ENCODE data around the gene VAV3. TPM values are rescaled to one million over a fixed set of nuclear protein-coding genes. Genes with fewer than 3 reads are reported as not detected.

The VAV3 gene
- total RNA-seq, 1 donor from 2014 or later = 39.3 TPM

GRCh38 chr1:107793896-107794453 lies 171.0 kb downstream of the VAV3 start:
- DNase-seq = no peak

- DNase-seq = no peak
Observed at GRCh38 chr1:107791348-107791747, 173.6 kb downstream of the VAV3 start.

- DNase-seq = no peak
Observed at GRCh38 chr1:107789817-107790524, 175.0 kb downstream of the VAV3 start.

- DNase-seq = no peak
Observed at GRCh38 chr1:107788206-107789202, 176.5 kb downstream of the VAV3 start.

- no peak for DNase-seq
Observed at GRCh38 chr1:107787299-107787698, 177.7 kb downstream of the VAV3 start.

GRCh38 chr1:107786203-107786845 lies 178.7 kb downstream of the VAV3 start:
- no peak for DNase-seq

GRCh38 chr1:107785496-107786202 lies 179.3 kb downstream of the VAV3 start:
- no peak for DNase-seq

- DNase-seq = peak; percentile 62
Observed at GRCh38 chr1:107782217-107782845, 182.6 kb downstream of the VAV3 start.

- no peak for DNase-seq
Observed at GRCh38 chr1:107781245-107781644, 183.7 kb downstream of the VAV3 start.

GRCh38 chr1:107777664-107778047 lies 187.3 kb downstream of the VAV3 start:
- DNase-seq = no peak

- DNase-seq = no peak
Observed at GRCh38 chr1:107776900-107777663, 187.9 kb downstream of the VAV3 start.

GRCh38 chr1:107771377-107771776 lies 193.6 kb downstream of the VAV3 start:
- DNase-seq = no peak

GRCh38 chr1:107767156-107767582 lies 197.8 kb downstream of the VAV3 start:
- DNase-seq = no peak

GRCh38 chr1:107766533-107766932 lies 198.4 kb downstream of the VAV3 start:
- no peak for DNase-seq

- DNase-seq = no peak
Observed at GRCh38 chr1:107762751-107763390, 202.1 kb downstream of the VAV3 start.

- DNase-seq = no peak
Observed at GRCh38 chr1:107760065-107760464, 204.9 kb downstream of the VAV3 start.

GRCh38 chr1:107750364-107750959 lies 214.5 kb downstream of the VAV3 start:
- peak; percentile 32 for DNase-seq

- peak; percentile 2 for DNase-seq
Observed at GRCh38 chr1:107748531-107748930, 216.4 kb downstream of the VAV3 start.

GRCh38 chr1:107741242-107741641 lies 223.7 kb downstream of the VAV3 start:
- no peak for DNase-seq

GRCh38 chr1:107740579-107740978 lies 224.4 kb downstream of the VAV3 start:
- DNase-seq = no peak

All from skin of body (tissue), 2 donors.